HG02798 (cell line): Measurements from ENCODE around the gene UBR2.
A peak's percentile ranks its signal among the peaks of the same experiment; 100 is the strongest.
"Not testable (repeated sequence)": the region's sequence is repeated elsewhere in the genome, so short reads cannot be mapped to it uniquely, and the experiment has no call there.

Source experiments
- ATAC-seq: cut with Tn5 transposase; IDR thresholded peaks from one replicate; pipeline ENCODE4 v1.9.1; 2021; ENCODE audit warnings: mild to moderate bottlenecking; ENCODE audit not compliant: unreplicated experiment, poor library complexity

Gene UBR2

DNA sequence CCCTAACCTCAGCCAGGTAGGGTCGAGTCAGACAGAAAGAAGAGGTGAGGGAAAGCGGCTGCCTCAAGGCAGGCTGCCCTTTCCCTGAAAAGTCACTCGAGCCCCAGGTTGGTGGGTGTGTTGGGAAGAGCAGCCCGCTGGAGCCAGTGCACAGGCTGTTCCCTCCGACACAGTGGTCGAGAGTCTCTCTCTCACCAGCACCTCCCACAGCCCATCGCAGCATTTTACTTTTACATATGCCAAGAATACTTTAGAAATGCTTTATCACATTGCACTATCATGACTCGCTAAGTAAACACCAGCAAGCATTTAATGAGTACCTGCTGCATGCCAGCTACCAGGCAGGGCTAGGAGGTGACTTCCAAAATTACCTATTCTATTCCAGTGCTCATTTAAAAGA, 156.9 kb downstream of the UBR2 start:
- ATAC-seq, result no peak

DNA sequence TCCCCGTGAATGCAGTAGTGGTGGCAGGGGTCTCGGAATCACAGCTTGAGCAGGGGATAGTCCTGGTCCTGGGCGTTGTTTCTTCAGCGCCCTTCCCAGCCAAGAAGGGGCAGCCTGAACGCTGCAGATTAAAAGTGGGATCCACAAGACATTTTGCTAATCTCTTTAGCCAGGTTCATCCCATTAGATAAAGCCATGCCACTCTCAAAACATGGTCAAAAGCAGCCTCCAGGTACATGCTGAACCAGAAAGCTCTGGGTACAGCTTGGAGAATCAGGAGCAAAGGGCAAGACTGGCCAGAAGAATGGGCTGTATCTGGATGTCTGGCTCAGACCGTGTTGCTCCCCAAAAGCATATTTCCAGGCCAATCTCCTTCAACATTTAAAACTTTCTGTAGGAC, 158.7 kb downstream of the UBR2 start, which contains the start of gene PRPH2:
PRPH2 (minus strand) TSS at position 101 of the 400 bp plus-strand sequence. CDS start 263 bp downstream, outside the sequence.
- no peak for ATAC-seq

- ATAC-seq, result no peak
Measured at GRCh38 chr6:42724825-42725224, 161.0 kb downstream of the UBR2 start.

- no peak for ATAC-seq
Measured at GRCh38 chr6:42726026-42726425, 162.2 kb downstream of the UBR2 start.

DNA sequence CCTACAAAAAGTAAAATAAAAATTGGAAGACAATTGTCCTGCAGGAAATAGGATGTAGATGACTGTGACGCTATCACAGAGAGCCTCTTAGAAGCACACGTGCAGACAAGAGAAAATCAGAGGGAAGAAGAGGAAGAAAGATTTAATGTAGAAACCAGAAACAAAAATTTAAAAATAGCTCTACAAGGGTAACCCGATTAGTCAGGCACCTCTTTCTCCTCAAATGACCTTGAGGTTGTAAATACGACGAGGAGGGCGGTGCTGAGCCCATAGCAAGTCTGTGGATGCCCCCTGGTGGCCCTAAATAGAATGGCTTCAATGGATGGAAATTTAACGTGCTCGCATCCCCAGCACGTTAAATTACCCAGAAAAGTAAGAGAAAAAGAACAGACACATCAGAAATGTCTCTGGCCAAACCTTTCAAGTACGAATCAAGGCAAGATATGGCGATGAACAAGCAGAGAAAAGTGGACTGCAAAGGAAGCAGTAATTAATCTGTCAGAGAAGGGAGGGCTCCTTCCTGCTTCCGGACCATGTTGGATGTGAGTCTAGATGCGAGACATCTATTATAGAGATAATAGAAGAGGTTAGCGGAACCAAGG, 162.8 kb downstream of the UBR2 start:
- peak; percentile 78 for ATAC-seq

GRCh38 chr6:42727087-42727611, 163.3 kb downstream of the UBR2 start:
- ATAC-seq, result peak; percentile 7

DNA sequence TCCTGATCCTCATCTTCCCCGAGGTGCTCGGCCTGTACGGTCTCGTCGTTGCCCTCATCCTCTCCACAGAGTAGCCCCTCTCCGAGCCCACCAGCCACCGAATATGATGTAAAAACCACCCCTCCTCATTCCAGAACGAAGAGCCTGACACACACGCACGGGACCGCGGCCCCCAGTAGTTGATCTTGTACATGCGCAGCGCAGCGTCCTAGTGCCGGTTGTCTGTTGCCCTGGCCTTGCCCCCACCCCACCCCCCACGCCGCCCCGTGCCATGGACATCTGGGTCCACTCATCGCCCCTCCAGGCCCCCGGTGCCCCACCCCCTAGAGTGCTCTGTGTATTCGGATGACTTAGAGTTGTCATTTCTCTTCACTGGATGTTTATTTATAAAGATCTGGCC, 163.8 kb downstream of the UBR2 start:
- no peak for ATAC-seq

DNA sequence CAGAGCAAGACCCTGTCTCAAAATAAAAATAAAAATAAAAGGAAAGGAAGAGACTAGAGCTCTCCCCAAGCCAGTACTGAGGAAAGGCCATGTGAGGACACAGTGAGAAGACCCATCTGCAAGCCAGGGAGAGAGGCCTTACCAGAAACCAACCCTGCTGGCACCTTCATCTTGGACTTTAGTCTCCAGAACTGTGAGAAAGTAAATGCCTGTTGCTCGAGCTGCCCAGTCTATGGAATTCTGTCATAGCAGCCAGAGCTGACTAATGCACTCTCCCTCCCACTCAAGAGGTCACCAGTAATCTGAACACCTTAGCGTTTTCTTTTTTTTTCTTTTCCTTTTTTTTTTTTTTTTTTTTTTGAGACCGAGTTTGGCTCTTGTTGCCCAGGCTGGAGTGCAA, 165.9 kb downstream of the UBR2 start:
- no peak for ATAC-seq

GRCh38 chr6:42733867-42734481, 170.1 kb downstream of the UBR2 start:
- not testable (repeated sequence) for ATAC-seq

- ATAC-seq, result no peak
Measured at GRCh38 chr6:42735976-42736375, 172.1 kb downstream of the UBR2 start.

- no peak for ATAC-seq
Measured at GRCh38 chr6:42740725-42741124, 176.9 kb downstream of the UBR2 start.

DNA sequence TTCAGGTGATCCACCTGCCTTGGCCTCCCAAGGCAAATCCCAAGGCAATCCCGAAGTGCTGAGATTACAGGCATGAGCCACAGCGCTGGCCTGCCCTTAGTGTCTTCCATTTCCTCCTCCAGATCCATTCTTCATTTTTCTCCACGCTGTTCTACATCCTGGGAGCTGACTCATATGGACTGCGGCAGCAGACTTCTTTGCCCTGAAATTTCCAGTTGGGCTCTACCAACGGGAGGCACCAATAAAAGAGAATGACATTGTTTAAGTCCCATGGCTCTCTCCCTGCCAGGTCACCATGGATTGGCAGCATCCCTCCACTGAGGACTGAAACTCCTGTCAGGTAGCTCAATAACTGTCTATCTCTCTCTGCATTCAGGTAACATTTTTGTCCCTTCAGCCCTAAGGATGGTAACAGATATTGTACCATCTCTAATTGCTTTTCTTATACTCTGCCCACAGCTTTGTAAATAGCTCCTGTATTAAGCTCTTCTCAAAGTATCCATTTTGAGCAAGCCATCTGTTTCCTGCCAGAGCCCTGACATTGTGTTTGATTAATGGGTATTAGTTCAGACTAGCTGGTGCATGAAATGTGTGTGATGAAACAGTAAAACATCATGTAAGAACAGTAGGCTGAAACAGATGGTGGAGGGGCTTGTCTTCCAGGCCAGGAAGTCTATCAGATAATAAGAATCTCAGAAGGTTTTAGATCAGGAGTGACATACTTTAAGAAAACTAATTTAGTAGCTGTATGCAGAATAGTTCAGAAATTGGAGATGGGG, 178.5 kb downstream of the UBR2 start:
- ATAC-seq, result no peak
